ENCODE measurements around the gene GAA. TPM values are rescaled to one million over a fixed set of nuclear protein-coding genes. Genes with fewer than 3 reads are reported as not detected.

Gene GAA
- total RNA-seq, 1 donor from 2014 or later, result 59.7 TPM

GRCh38 chr17:80106751-80107150 lies 5.4 kb downstream of the GAA start:
- Mint-ChIP-seq H3K36me3 (no peaks in the 10 kb centered on the region), H3K27ac (no peak overlapping the region), H3K9me3 (no peaks in the 10 kb centered on the region), H3K4me1 (peaks cover 27% of the 10 kb centered on the region), H3K27me3 (ENCODE audit: low read depth) (no peaks in the 10 kb centered on the region), H3K4me3 (no peak overlapping the region)
- DNase-seq (ENCODE audit: low spot score in 2 of 2, unreplicated experiment in 2 of 2), result no peak
- TF ChIP-seq, protein P1, sequence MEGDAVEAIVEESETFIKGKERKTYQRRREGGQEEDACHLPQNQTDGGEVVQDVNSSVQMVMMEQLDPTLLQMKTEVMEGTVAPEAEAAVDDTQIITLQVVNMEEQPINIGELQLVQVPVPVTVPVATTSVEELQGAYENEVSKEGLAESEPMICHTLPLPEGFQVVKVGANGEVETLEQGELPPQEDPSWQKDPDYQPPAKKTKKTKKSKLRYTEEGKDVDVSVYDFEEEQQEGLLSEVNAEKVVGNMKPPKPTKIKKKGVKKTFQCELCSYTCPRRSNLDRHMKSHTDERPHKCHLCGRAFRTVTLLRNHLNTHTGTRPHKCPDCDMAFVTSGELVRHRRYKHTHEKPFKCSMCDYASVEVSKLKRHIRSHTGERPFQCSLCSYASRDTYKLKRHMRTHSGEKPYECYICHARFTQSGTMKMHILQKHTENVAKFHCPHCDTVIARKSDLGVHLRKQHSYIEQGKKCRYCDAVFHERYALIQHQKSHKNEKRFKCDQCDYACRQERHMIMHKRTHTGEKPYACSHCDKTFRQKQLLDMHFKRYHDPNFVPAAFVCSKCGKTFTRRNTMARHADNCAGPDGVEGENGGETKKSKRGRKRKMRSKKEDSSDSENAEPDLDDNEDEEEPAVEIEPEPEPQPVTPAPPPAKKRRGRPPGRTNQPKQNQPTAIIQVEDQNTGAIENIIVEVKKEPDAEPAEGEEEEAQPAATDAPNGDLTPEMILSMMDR (IDR thresholded peaks at IDR 0.05; ENCODE audit: unreplicated experiment), result no peak

DNA sequence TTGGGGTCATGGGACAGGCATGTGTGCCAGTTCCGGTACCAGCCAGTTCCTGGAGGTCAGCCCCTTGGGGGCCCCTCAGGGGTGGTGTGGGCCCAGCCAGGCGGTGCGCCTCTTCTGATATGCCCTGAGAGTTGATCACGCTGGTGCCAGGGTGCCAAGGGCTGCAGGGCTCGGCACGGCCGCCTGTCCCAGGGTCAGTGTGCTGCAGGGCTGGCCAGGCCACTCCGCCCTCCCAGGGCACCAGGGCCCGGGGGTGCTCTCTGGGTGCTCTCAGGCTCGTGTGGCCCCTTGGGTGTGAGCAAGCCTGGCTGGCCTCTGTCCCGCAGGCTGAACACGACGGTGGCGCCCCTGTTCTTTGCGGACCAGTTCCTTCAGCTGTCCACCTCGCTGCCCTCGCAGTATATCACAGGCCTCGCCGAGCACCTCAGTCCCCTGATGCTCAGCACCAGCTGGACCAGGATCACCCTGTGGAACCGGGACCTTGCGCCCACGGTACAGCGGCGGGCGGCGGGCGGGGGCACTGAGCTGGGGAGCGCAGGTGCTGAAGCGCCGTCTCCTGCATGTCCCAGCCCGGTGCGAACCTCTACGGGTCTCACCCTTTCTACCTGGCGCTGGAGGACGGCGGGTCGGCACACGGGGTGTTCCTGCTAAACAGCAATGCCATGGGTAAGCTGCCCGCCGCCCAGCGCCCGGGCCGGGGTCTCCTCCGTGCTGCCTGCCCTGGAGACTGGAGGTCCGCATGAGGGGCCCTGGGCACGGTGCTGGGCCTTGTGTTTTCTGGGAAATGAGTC lies 6.0 kb downstream of the GAA start:
- peak in 1 of 2 experiments; percentile 31 for DNase-seq (ENCODE audit: low spot score in 2 of 2, unreplicated experiment in 2 of 2)
- H3K27ac Mint-ChIP-seq, result no peak overlapping the region
- no peaks in the 10 kb centered on the region for H3K36me3 Mint-ChIP-seq
- no peak overlapping the region for H3K4me3 Mint-ChIP-seq
- TF ChIP-seq, protein P1 (IDR thresholded peaks at IDR 0.05; ENCODE audit: unreplicated experiment), result no peak
- peaks cover 21% of the 10 kb centered on the region for H3K4me1 Mint-ChIP-seq
- H3K27me3 Mint-ChIP-seq (ENCODE audit: low read depth), result no peaks in the 10 kb centered on the region
- H3K9me3 Mint-ChIP-seq, result no peaks in the 10 kb centered on the region

GRCh38 chr17:80108036-80108971 lies 6.9 kb downstream of the GAA start:
- TF ChIP-seq, protein P1 (IDR thresholded peaks at IDR 0.05; ENCODE audit: unreplicated experiment), result no peak
- peak in 1 of 2 experiments; percentile 32 for DNase-seq (ENCODE audit: low spot score in 2 of 2, unreplicated experiment in 2 of 2)
- no peaks in the 10 kb centered on the region for H3K9me3 Mint-ChIP-seq
- peaks cover 15% of the 10 kb centered on the region for H3K4me1 Mint-ChIP-seq
- H3K27me3 Mint-ChIP-seq (ENCODE audit: low read depth), result no peaks in the 10 kb centered on the region
- H3K36me3 Mint-ChIP-seq, result no peaks in the 10 kb centered on the region
- no peak overlapping the region for H3K27ac Mint-ChIP-seq
- H3K4me3 Mint-ChIP-seq, result no peak overlapping the region

- peak in 1 of 2 experiments; percentile 29 for DNase-seq (ENCODE audit: low spot score in 2 of 2, unreplicated experiment in 2 of 2)
- peaks cover 12% of the 10 kb centered on the region for H3K4me1 Mint-ChIP-seq
- no peaks in the 10 kb centered on the region for H3K9me3 Mint-ChIP-seq
- no peaks in the 10 kb centered on the region for H3K27me3 Mint-ChIP-seq (ENCODE audit: low read depth)
- TF ChIP-seq, protein P1 (IDR thresholded peaks at IDR 0.05; ENCODE audit: unreplicated experiment), result no peak
- no peak overlapping the region for H3K27ac Mint-ChIP-seq
- H3K4me3 Mint-ChIP-seq, result no peak overlapping the region
- peaks cover 4% of the 10 kb centered on the region for H3K36me3 Mint-ChIP-seq
These were observed 7.8 kb downstream of the GAA start for GRCh38 chr17:80109066-80109660.

GRCh38 chr17:80109713-80110446 lies 8.5 kb downstream of the GAA start:
- peaks cover 10% of the 10 kb centered on the region for H3K36me3 Mint-ChIP-seq
- no peak overlapping the region for H3K27ac Mint-ChIP-seq
- peaks cover 5% of the 10 kb centered on the region for H3K9me3 Mint-ChIP-seq
- no peak overlapping the region for H3K4me3 Mint-ChIP-seq
- H3K27me3 Mint-ChIP-seq (ENCODE audit: low read depth), result no peaks in the 10 kb centered on the region
- H3K4me1 Mint-ChIP-seq, result peaks cover 8% of the 10 kb centered on the region
- DNase-seq (ENCODE audit: low spot score in 2 of 2, unreplicated experiment in 2 of 2), result peak in 1 of 2 experiments; percentile 7
- TF ChIP-seq, protein P1 (IDR thresholded peaks at IDR 0.05; ENCODE audit: unreplicated experiment), result no peak
